DND-41 (cell line): ENCODE results near the gene SNX25.
"Not testable (repeated sequence)": the region's sequence is repeated elsewhere in the genome, so short reads cannot be mapped to it uniquely, and the experiment has no call there.

Source experiments
- ATAC-seq: fragments of 200-7000 bp; cut with Tn5 transposase; 3 replicates; pipeline ENCODE4 v1.9.1; 2021; ENCODE audit warnings: low read depth; ENCODE audit not compliant: insufficient read depth
- DNase-seq: peaks from one replicate; pipeline ENCODE4 v3.0.0-alpha.2; 2020
- H2AFZ ChIP-seq: 2 replicates; pipeline ENCODE4 v1.6.0; 2012; ENCODE audit warnings: low read depth, low read length
- H3K27ac ChIP-seq: 2 replicates; pipeline ENCODE4 v1.5.1; 2012; ENCODE audit warnings: low read length, inconsistent platforms
- H3K27me3 ChIP-seq: fragments of 200-600 bp; sonication (generic); 2 replicates; pipeline ENCODE4 v1.6.0; 2012; ENCODE audit warnings: low read length, mild to moderate bottlenecking, inconsistent platforms; ENCODE audit not compliant: insufficient read depth, poor library complexity
- H3K36me3 ChIP-seq: 2 replicates; pipeline ENCODE4 v1.5.1; 2012; ENCODE audit warnings: low read length, inconsistent platforms; ENCODE audit not compliant: insufficient read depth
- H3K4me1 ChIP-seq: 2 replicates; pipeline ENCODE4 v1.5.1; 2012; ENCODE audit warnings: mild to moderate bottlenecking, low read length; ENCODE audit not compliant: insufficient read depth
- H3K4me2 ChIP-seq: 2 replicates; pipeline ENCODE4 v1.6.0; 2012; ENCODE audit warnings: mild to moderate bottlenecking, moderate library complexity, low read length, inconsistent platforms; ENCODE audit not compliant: insufficient read depth
- H3K4me3 ChIP-seq, 2 experiments: fragments of 200-600 bp in 1 of 2; shearing (Covaris generic) in 1 of 2; 2 replicates each; pipeline ENCODE4 v1.5.1; 2012 to 2016; ENCODE audit warnings: inconsistent platforms in 2 of 2, low read length in 2 of 2, mild to moderate bottlenecking in 2 of 2, low read depth in 1 of 2, moderate library complexity in 1 of 2
- H3K79me2 ChIP-seq: 2 replicates; pipeline ENCODE4 v1.6.0; 2012; ENCODE audit warnings: low read length, inconsistent platforms; ENCODE audit not compliant: insufficient read depth
- H3K9ac ChIP-seq: 2 replicates; pipeline ENCODE4 v1.6.0; 2012; ENCODE audit warnings: low read depth, mild to moderate bottlenecking, inconsistent platforms, low read length, moderate library complexity
- H3K9me3 ChIP-seq: 2 replicates; pipeline ENCODE4 v1.5.1; 2012; ENCODE audit warnings: low read length, moderate library complexity, mild to moderate bottlenecking, inconsistent platforms; ENCODE audit not compliant: insufficient read depth, severe bottlenecking
- H4K20me1 ChIP-seq: 2 replicates; pipeline ENCODE4 v1.6.0; 2012; ENCODE audit warnings: low read length; ENCODE audit not compliant: insufficient read depth
- CTCF ChIP-seq: IDR thresholded peaks from 2 replicates; pipeline ENCODE4 v1.5.1; 2012; ENCODE audit warnings: borderline replicate concordance, low read length, moderate library complexity, mild to moderate bottlenecking; ENCODE audit not compliant: poor library complexity, severe bottlenecking; ENCODE audit errors: extremely low read depth
- EZH2 ChIP-seq: IDR thresholded peaks from 3 replicates; pipeline ENCODE4 v1.6.1; 2012; ENCODE audit warnings: borderline replicate concordance, low read depth, mild to moderate bottlenecking, moderate library complexity, low read length, inconsistent platforms; ENCODE audit not compliant: severe bottlenecking

The SNX25 gene

GRCh38 chr4:185328586-185328985 lies 119.2 kb downstream of the SNX25 start:
- DNase-seq (no peak), ATAC-seq (no peak)
- H3K4me2 ChIP-seq = no peak overlapping the region
- no peak overlapping the region for H3K9ac ChIP-seq
- H3K4me3 ChIP-seq = no peak overlapping the region
- no peak overlapping the region for H3K27ac ChIP-seq
- H3K79me2 ChIP-seq = no peaks in the 10 kb centered on the region
- no peaks in the 10 kb centered on the region for H3K9me3 ChIP-seq
- TF ChIP-seq EZH2 = no peak
- no peak for TF ChIP-seq CTCF
- no peaks in the 10 kb centered on the region for H3K4me1 ChIP-seq
- no peak overlapping the region for H2AFZ ChIP-seq
- no peaks in the 10 kb centered on the region for H4K20me1 ChIP-seq
- no peaks in the 10 kb centered on the region for H3K36me3 ChIP-seq
- peaks cover 6% of the 10 kb centered on the region for H3K27me3 ChIP-seq

GRCh38 chr4:185329879-185330510 lies 120.6 kb downstream of the SNX25 start:
- H3K27ac ChIP-seq, H3K36me3 ChIP-seq, H3K27me3 ChIP-seq, H4K20me1 ChIP-seq, H3K4me3 ChIP-seq, H2AFZ ChIP-seq, H3K9me3 ChIP-seq, DNase-seq, H3K4me2 ChIP-seq, H3K4me1 ChIP-seq, H3K9ac ChIP-seq, ATAC-seq, H3K79me2 ChIP-seq: not testable (repeated sequence)

- Histone ChIP-seq H4K20me1 (no peaks in the 10 kb centered on the region), H3K9ac (no peak overlapping the region), H3K79me2 (no peaks in the 10 kb centered on the region), H3K27me3 (peaks cover 3% of the 10 kb centered on the region), H3K36me3 (no peaks in the 10 kb centered on the region), H3K27ac (no peak overlapping the region), H2AFZ (no peak overlapping the region), H3K9me3 (no peaks in the 10 kb centered on the region), H3K4me3 (no peak overlapping the region), H3K4me1 (no peaks in the 10 kb centered on the region), H3K4me2 (no peak overlapping the region)
- DNase-seq (no peak), ATAC-seq (no peak)
- TF ChIP-seq EZH2 (no peak), CTCF (no peak)
Observed at GRCh38 chr4:185332575-185333464, 123.4 kb downstream of the SNX25 start.

- H4K20me1 ChIP-seq = no peaks in the 10 kb centered on the region
- H3K4me1 ChIP-seq = no peaks in the 10 kb centered on the region
- H3K36me3 ChIP-seq = no peaks in the 10 kb centered on the region
- no peak overlapping the region for H2AFZ ChIP-seq
- H3K9ac ChIP-seq = no peak overlapping the region
- no peak for TF ChIP-seq CTCF
- TF ChIP-seq EZH2 = no peak
- H3K79me2 ChIP-seq = no peaks in the 10 kb centered on the region
- no peak for DNase-seq
- no peak for ATAC-seq
- no peak overlapping the region for H3K27ac ChIP-seq
- H3K4me2 ChIP-seq = no peak overlapping the region
- H3K9me3 ChIP-seq = no peaks in the 10 kb centered on the region
- H3K4me3 ChIP-seq = no peak overlapping the region
- no peaks in the 10 kb centered on the region for H3K27me3 ChIP-seq
Observed at GRCh38 chr4:185334326-185334725, 124.9 kb downstream of the SNX25 start.
